DND-41 (cell line): ENCODE measurements around the gene AMTN.

ENCODE experiments used
- EZH2 ChIP-seq: IDR thresholded peaks from 3 replicates; pipeline ENCODE4 v1.6.1; 2012; ENCODE audit warnings: borderline replicate concordance, low read depth, mild to moderate bottlenecking, moderate library complexity, low read length, inconsistent platforms; ENCODE audit not compliant: severe bottlenecking
- TF ChIP-seq, protein P1 (sequence below): IDR thresholded peaks from 2 replicates; pipeline ENCODE4 v1.5.1; 2012; ENCODE audit warnings: borderline replicate concordance, low read length, moderate library complexity, mild to moderate bottlenecking; ENCODE audit not compliant: poor library complexity, severe bottlenecking; ENCODE audit errors: extremely low read depth

- TF ChIP-seq, protein P1, sequence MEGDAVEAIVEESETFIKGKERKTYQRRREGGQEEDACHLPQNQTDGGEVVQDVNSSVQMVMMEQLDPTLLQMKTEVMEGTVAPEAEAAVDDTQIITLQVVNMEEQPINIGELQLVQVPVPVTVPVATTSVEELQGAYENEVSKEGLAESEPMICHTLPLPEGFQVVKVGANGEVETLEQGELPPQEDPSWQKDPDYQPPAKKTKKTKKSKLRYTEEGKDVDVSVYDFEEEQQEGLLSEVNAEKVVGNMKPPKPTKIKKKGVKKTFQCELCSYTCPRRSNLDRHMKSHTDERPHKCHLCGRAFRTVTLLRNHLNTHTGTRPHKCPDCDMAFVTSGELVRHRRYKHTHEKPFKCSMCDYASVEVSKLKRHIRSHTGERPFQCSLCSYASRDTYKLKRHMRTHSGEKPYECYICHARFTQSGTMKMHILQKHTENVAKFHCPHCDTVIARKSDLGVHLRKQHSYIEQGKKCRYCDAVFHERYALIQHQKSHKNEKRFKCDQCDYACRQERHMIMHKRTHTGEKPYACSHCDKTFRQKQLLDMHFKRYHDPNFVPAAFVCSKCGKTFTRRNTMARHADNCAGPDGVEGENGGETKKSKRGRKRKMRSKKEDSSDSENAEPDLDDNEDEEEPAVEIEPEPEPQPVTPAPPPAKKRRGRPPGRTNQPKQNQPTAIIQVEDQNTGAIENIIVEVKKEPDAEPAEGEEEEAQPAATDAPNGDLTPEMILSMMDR: peak; percentile 17
- no peak for TF ChIP-seq EZH2
Observed at GRCh38 chr4:70531981-70532380, 13.6 kb downstream of the AMTN start.
